Transverse colon (tissue), 4 donors: ENCODE results near the gene MT1X.

Experiments used
- EP300 ChIP-seq: sonication (generic); formaldehyde crosslinking; IDR thresholded peaks from one replicate; pipeline ENCODE4 v1.6.1; 2017; ENCODE audit warnings: antibody characterized with exemption, low read depth
- POLR2A ChIP-seq: fragments of 450-650 bp; IDR thresholded peaks from one replicate; pipeline ENCODE4 v1.6.1; 2016; ENCODE audit warnings: antibody characterized with exemption, mild to moderate bottlenecking, moderate library complexity
- POLR2AphosphoS5 ChIP-seq, 3 donors: sonication (generic); formaldehyde crosslinking; IDR thresholded peaks; one replicate each; pipeline ENCODE4 v1.6.1; 2016; ENCODE audit warnings: antibody characterized with exemption in 3 of 3
- TF ChIP-seq, protein P1 (sequence below), 5 experiments: fragments of 200-600 bp in 3 of 5; fragments of 450-650 bp in 2 of 5; sonication (generic) in 3 of 5; IDR thresholded peaks; 1 replicate in 2 of 5; 2 replicates in 3 of 5; pipeline ENCODE4 v1.5.1; 2016 to 2017; ENCODE audit warnings: antibody characterized with exemption in 5 of 5, inconsistent platforms in 3 of 5, mild to moderate bottlenecking in 2 of 5, moderate library complexity in 1 of 5

DNA sequence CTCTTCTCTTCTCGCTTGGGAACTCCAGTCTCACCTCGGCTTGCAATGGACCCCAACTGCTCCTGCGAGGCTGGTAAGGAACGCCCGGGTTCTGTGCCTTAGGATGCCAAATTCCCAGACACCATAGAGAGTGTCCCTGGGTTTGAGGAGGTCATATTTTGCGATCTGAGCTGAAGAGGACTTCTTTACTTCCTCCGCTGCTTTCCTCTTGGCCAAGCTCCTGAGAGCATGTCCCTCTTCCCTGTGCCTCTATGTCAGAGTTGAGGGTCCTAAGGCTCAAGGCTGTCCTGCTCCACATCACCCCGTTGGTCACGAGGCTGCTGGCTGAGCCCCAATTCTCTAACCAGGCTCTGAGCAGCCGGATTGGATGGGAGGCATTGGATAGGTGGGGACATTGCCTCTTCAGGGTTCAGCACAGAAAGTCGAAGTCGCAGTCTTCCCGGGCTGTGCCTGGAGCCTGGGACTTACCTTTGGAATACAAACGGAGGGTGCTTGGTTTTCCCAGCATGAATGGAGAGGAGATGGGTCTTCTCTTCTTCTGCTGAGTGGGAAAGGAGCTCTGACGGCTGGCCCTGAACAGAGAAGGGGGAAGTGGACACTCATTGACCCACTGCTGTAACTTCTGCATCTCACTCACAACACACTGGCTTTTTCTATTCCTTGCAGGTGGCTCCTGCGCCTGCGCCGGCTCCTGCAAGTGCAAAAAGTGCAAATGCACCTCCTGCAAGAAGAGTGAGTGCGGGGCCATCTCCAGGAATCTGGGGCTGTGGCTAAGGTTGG lies 12.2 kb upstream of the MT1X start:
- TF ChIP-seq, protein P1, sequence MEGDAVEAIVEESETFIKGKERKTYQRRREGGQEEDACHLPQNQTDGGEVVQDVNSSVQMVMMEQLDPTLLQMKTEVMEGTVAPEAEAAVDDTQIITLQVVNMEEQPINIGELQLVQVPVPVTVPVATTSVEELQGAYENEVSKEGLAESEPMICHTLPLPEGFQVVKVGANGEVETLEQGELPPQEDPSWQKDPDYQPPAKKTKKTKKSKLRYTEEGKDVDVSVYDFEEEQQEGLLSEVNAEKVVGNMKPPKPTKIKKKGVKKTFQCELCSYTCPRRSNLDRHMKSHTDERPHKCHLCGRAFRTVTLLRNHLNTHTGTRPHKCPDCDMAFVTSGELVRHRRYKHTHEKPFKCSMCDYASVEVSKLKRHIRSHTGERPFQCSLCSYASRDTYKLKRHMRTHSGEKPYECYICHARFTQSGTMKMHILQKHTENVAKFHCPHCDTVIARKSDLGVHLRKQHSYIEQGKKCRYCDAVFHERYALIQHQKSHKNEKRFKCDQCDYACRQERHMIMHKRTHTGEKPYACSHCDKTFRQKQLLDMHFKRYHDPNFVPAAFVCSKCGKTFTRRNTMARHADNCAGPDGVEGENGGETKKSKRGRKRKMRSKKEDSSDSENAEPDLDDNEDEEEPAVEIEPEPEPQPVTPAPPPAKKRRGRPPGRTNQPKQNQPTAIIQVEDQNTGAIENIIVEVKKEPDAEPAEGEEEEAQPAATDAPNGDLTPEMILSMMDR (IDR thresholded peaks at IDR 0.05): no peak
- TF ChIP-seq POLR2A (no peak), POLR2AphosphoS5 (IDR thresholded peaks at IDR 0.05) (no peak), EP300 (no peak)
